Measurements from ENCODE around the gene KLK3.

The KLK3 gene

GRCh38 chr19:50859849-50860248 is 5.1 kb downstream of the KLK3 start:
- TF ChIP-seq CTCF (IDR thresholded peaks at IDR 0.05): no peak

DNA sequence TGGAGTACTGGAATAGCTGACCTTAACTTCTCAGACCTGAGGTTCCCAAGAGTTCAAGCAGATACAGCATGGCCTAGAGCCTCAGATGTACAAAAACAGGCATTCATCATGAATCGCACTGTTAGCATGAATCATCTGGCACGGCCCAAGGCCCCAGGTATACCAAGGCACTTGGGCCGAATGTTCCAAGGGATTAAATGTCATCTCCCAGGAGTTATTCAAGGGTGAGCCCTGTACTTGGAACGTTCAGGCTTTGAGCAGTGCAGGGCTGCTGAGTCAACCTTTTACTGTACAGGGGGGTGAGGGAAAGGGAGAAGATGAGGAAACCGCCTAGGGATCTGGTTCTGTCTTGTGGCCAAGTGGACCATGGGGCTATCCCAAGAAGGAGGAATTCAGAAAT is 6.3 kb downstream of the KLK3 start:
- no peak for TF ChIP-seq CTCF (IDR thresholded peaks at IDR 0.05)

GRCh38 chr19:50861496-50862286 is 7.0 kb downstream of the KLK3 start:
- no peak for TF ChIP-seq CTCF (IDR thresholded peaks at IDR 0.05)

- no peak for TF ChIP-seq CTCF (IDR thresholded peaks at IDR 0.05)
Observed at GRCh38 chr19:50869479-50869878, 14.8 kb downstream of the KLK3 start.

GRCh38 chr19:50870417-50871089 is 15.8 kb downstream of the KLK3 start:
- no peak for TF ChIP-seq CTCF (IDR thresholded peaks at IDR 0.05)

GRCh38 chr19:50873056-50873455 is 18.3 kb downstream of the KLK3 start, which contains the start of gene KLK2:
Gene KLK2 (plus strand): TSS chr19:50873439. CDS start chr19:50873474, 35 bp downstream.
- no peak for TF ChIP-seq CTCF (IDR thresholded peaks at IDR 0.05)

GRCh38 chr19:50874211-50874610 is 19.5 kb downstream of the KLK3 start:
- no peak for TF ChIP-seq CTCF (IDR thresholded peaks at IDR 0.05)
